Neural progenitor cell (in vitro differentiated cells): ENCODE data around the gene PIP4K2A. TPM values are rescaled to one million over a fixed set of nuclear protein-coding genes. Genes with fewer than 3 reads are reported as not detected.

Source experiments
- DNase-seq: peaks from one replicate; pipeline ENCODE4 v3.0.0-alpha.2; 2016; ENCODE audit warnings: low spot score
- H2AFZ ChIP-seq: fragments of 200-600 bp; sonication (generic); replicated peaks from 2 replicates; pipeline ENCODE4 v1.6.1; 2016; ENCODE audit warnings: antibody characterized with exemption
- H3F3A ChIP-seq: fragments of 200-600 bp; sonication (generic); 2 replicates; pipeline ENCODE4 v1.6.1; 2016; ENCODE audit warnings: antibody characterized with exemption, low read depth
- H3K27ac ChIP-seq: fragments of 200-600 bp; sonication (generic); 2 replicates; pipeline ENCODE4 v1.5.1; 2016; ENCODE audit warnings: mild to moderate bottlenecking
- H3K27me3 ChIP-seq: fragments of 200-600 bp; sonication (generic); 2 replicates; pipeline ENCODE4 v1.6.1; 2016; ENCODE audit warnings: mild to moderate bottlenecking, moderate library complexity
- H3K36me3 ChIP-seq: fragments of 200-600 bp; sonication (generic); 2 replicates; pipeline ENCODE4 v1.5.1; 2016
- H3K4me1 ChIP-seq: fragments of 200-600 bp; sonication (generic); 2 replicates; pipeline ENCODE4 v1.6.1; 2016; ENCODE audit warnings: mixed run types
- H3K4me2 ChIP-seq: fragments of 200-600 bp; sonication (generic); 2 replicates; pipeline ENCODE4 v1.6.1; 2016
- H3K4me3 ChIP-seq: fragments of 200-600 bp; sonication (generic); 2 replicates; pipeline ENCODE4 v1.5.1; 2016
- H3K79me2 ChIP-seq: fragments of 200-600 bp; sonication (generic); 2 replicates; pipeline ENCODE4 v1.6.1; 2016; ENCODE audit warnings: low read depth
- H3K9ac ChIP-seq: fragments of 200-600 bp; sonication (generic); 2 replicates; pipeline ENCODE4 v1.6.1; 2016
- H3K9me3 ChIP-seq: fragments of 200-600 bp; sonication (generic); 2 replicates; pipeline ENCODE4 v1.5.1; 2016; ENCODE audit warnings: low read depth
- H4K20me1 ChIP-seq: fragments of 200-600 bp; sonication (generic); 2 replicates; pipeline ENCODE4 v1.6.1; 2016; ENCODE audit warnings: low read depth
- H3K27ac Mint-ChIP-seq: 3 replicates; pipeline ENCODE4 v1.8.0; 2021; ENCODE audit warnings: mixed read lengths
- H3K27me3 Mint-ChIP-seq: 2 replicates; pipeline ENCODE4 v1.8.0; 2022; ENCODE audit warnings: low read depth, mild to moderate bottlenecking, inconsistent platforms, moderate library complexity, mixed read lengths; ENCODE audit not compliant: insufficient read depth
- H3K36me3 Mint-ChIP-seq: 3 replicates; pipeline ENCODE4 v1.8.0; 2021; ENCODE audit warnings: mixed read lengths
- H3K4me1 Mint-ChIP-seq: 3 replicates; pipeline ENCODE4 v1.8.0; 2021; ENCODE audit warnings: mixed read lengths
- H3K4me3 Mint-ChIP-seq: 3 replicates; pipeline ENCODE4 v1.8.0; 2021; ENCODE audit warnings: mild to moderate bottlenecking, moderate library complexity, mixed read lengths
- H3K9me3 Mint-ChIP-seq: 3 replicates; pipeline ENCODE4 v1.8.0; 2020; ENCODE audit warnings: mixed read lengths
- EZH2 ChIP-seq: fragments of 200-600 bp; sonication (generic); IDR thresholded peaks from 2 replicates; pipeline ENCODE4 v1.6.1; 2017; ENCODE audit warnings: antibody characterized with exemption, mild to moderate bottlenecking, moderate library complexity
- EZH2phosphoT487 ChIP-seq: fragments of 200-600 bp; sonication (generic); IDR thresholded peaks from 2 replicates; pipeline ENCODE4 v1.6.1; 2017; ENCODE audit warnings: antibody characterized with exemption
- total RNA-seq: library from RNA; depleted of rRNA; stranded (reverse); fragments of >200 nt; gene quantifications from 2 replicates; pipeline ENCODE4 v1.2.3, GENCODE V29; 2015; ENCODE audit warnings: low replicate concordance
- TF ChIP-seq, protein P1 (sequence below): fragments of 200-600 bp; sonication (generic); IDR thresholded peaks from 2 replicates; pipeline ENCODE4 v1.5.1; 2017; ENCODE audit warnings: antibody characterized with exemption, mild to moderate bottlenecking

Gene PIP4K2A
- total RNA-seq, 1 donor from 2014 or later = 37.6 TPM

DNA sequence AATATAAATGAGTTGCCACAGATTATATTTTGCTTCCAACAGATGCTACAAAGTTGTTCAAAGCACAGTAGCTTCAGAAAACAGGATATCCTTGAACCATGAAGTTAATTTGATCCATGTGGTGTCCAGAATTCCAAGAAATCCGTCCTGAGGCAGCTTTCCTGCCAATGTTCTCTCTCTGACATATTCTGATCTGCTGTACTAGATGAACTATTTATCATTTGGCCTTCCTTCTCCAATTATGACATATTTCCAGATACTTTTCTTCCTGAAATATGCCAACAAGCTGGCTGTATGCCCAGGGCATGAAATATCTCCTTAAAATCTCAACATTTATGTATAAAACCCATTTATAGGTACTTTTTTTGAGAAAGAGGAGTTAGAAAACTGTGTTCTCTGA is 227.9 kb downstream of the PIP4K2A start:
- H2AFZ ChIP-seq = no peak overlapping the region
- no peaks in the 10 kb centered on the region for H3K79me2 ChIP-seq
- peaks cover 6% of the 10 kb centered on the region for H3K4me1 ChIP-seq
- no peak overlapping the region for H3K27ac Mint-ChIP-seq
- H3K36me3 Mint-ChIP-seq = no peaks in the 10 kb centered on the region
- TF ChIP-seq, protein P1, sequence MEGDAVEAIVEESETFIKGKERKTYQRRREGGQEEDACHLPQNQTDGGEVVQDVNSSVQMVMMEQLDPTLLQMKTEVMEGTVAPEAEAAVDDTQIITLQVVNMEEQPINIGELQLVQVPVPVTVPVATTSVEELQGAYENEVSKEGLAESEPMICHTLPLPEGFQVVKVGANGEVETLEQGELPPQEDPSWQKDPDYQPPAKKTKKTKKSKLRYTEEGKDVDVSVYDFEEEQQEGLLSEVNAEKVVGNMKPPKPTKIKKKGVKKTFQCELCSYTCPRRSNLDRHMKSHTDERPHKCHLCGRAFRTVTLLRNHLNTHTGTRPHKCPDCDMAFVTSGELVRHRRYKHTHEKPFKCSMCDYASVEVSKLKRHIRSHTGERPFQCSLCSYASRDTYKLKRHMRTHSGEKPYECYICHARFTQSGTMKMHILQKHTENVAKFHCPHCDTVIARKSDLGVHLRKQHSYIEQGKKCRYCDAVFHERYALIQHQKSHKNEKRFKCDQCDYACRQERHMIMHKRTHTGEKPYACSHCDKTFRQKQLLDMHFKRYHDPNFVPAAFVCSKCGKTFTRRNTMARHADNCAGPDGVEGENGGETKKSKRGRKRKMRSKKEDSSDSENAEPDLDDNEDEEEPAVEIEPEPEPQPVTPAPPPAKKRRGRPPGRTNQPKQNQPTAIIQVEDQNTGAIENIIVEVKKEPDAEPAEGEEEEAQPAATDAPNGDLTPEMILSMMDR = no peak
- no peak for TF ChIP-seq EZH2
- no peak for TF ChIP-seq EZH2phosphoT487
- H3K27me3 ChIP-seq = peaks cover 7% of the 10 kb centered on the region
- no peak overlapping the region for H3K4me3 Mint-ChIP-seq
- DNase-seq = no peak
- no peaks in the 10 kb centered on the region for H3K9me3 Mint-ChIP-seq
- H3K27me3 Mint-ChIP-seq = peaks cover 5% of the 10 kb centered on the region
- no peaks in the 10 kb centered on the region for H4K20me1 ChIP-seq
- H3K27ac ChIP-seq = no peak overlapping the region
- H3K9ac ChIP-seq = no peak overlapping the region
- no peak overlapping the region for H3K4me2 ChIP-seq
- H3F3A ChIP-seq = peaks cover 5% of the 10 kb centered on the region
- peaks cover 14% of the 10 kb centered on the region for H3K4me1 Mint-ChIP-seq
- no peaks in the 10 kb centered on the region for H3K36me3 ChIP-seq
- H3K9me3 ChIP-seq = no peaks in the 10 kb centered on the region
- no peak overlapping the region for H3K4me3 ChIP-seq

Other genes starting within 250 kb of the PIP4K2A start
- gene ARMC3, start 213.5 kb upstream of the PIP4K2A start, total RNA-seq = 0.46 and 14.6 TPM in 2 replicates